Heart right ventricle (tissue), 16 donors: Measurements from ENCODE around the gene PRICKLE2. TPM values are rescaled to one million over a fixed set of nuclear protein-coding genes. Genes with fewer than 3 reads are reported as not detected.
A peak's percentile ranks its signal among the peaks of the same experiment; 100 is the strongest.

ENCODE experiments used
- ATAC-seq, 8 donors: fragments of 200-7000 bp; cut with Tn5 transposase; one replicate each; pipeline ENCODE4 v1.9.1; 2020; ENCODE audit warnings: mild to moderate bottlenecking in 8 of 8, moderate library complexity in 8 of 8, moderate number of reproducible peaks in 1 of 8
- DNase-seq, 2 donors: peaks; one replicate each; pipeline ENCODE4 v3.0.0-alpha.2; 2020
- H3K27ac ChIP-seq, 10 donors: fragments of 200-600 bp; sonication (generic) in 2 of 10; one replicate each; pipeline versions ENCODE4 v1.5.0 to v1.8.0; 2020 to 2022; ENCODE audit warnings: mild to moderate bottlenecking in 3 of 10
- H3K27me3 ChIP-seq, 7 donors: fragments of 200-600 bp; one replicate each; pipeline ENCODE4 v1.8.0; 2021 to 2022; ENCODE audit warnings: mild to moderate bottlenecking in 2 of 7
- H3K36me3 ChIP-seq, 9 donors: fragments of 200-600 bp; sonication (generic) in 1 of 9; one replicate each; pipeline versions ENCODE4 v1.5.0 to v1.8.0; 2020 to 2022; ENCODE audit warnings: mild to moderate bottlenecking in 2 of 9
- H3K4me1 ChIP-seq, 9 donors: fragments of 200-600 bp; sonication (generic) in 1 of 9; one replicate each; pipeline versions ENCODE4 v1.5.0 to v1.8.0; 2020 to 2022; ENCODE audit warnings: mild to moderate bottlenecking in 4 of 9
- H3K4me3 ChIP-seq, 10 donors: fragments of 200-600 bp; sonication (generic) in 2 of 10; one replicate each; pipeline versions ENCODE4 v1.5.0 to v1.8.0; 2020 to 2022; ENCODE audit warnings: mild to moderate bottlenecking in 7 of 10, moderate library complexity in 2 of 10
- H3K9me3 ChIP-seq, 11 donors: fragments of 200-600 bp in 10 of 11; sonication (generic) in 2 of 11; one replicate each; pipeline versions ENCODE4 v1.5.0 to v1.8.0; 2013 to 2022; ENCODE audit warnings: mild to moderate bottlenecking in 2 of 11, control low read depth in 1 of 11, moderate library complexity in 1 of 11
- CTCF ChIP-seq, 9 donors: fragments of 200-600 bp; sonication (generic) in 2 of 9; IDR thresholded peaks; one replicate each; pipeline versions ENCODE4 v1.5.0 to v1.8.0; 2021 to 2022; ENCODE audit warnings: antibody characterized with exemption in 9 of 9, mild to moderate bottlenecking in 5 of 9, moderate library complexity in 1 of 9
- WGBS, 2 donors: extraction: QIAGEN DNeasy Blood & Tissue Kit; methylation state at CpG; one replicate each; pipeline ENCODE4 v1.1.7; 2013; ENCODE audit warnings: inconsistent platforms in 1 of 2; 5-methylcytosine and 5-hydroxymethylcytosine counted together
- intact Hi-C, 10 donors: fragments of 100-400 bp; cut with DNase I; formaldehyde crosslinking; loops; one replicate each; pipeline versions ENCODE4 v1.11.1 to v1.14.2; 2022
- polyA plus RNA-seq, 2 donors: library from polyadenylated mRNA; stranded (reverse); fragments of 200-250 nt; gene quantifications; one replicate each; pipeline ENCODE4 v1.2.3, GENCODE V29; 2013
- total RNA-seq, 10 donors: library from RNA; stranded (reverse); fragmentation: NEBNext Ultra II Directional in 3 of 10; extraction: Animal tissue kit (Norgen Biotek cat#: 25700) in 3 of 10; gene quantifications; one replicate each; pipeline versions ENCODE4 v1.2.1 to v1.2.4, GENCODE V29; 2021 to 2023
- donor health status: Arrhythmogenic right ventricular cardiomyopathy.
- donor health status: ischemic (EF 13 %, LVEDD 7.1; RV severe dilation, severe dysfunction).
- donor health status: healthy with polysubstance abuse.
- donor health status: DM: no; HTN: yes; CAD: no.
- donor health status: DM: no; HTN: no; CAD: no.
- donor health status: ischemic (EF 25% LVEDD 6.9; RV normal size, moderate dysfunction).
- donor health status: ischemic (EF 25% LVEDD 5.7; RV mildly dilated, moderate dysfunction).
- donor health status: healthy.
- donor health status: DM: yes; HTN: yes; CAD: no.
- donor health status: Ischemic cardiomyopathy.
- donor health status: ischemic (EF 35%, LVEDD 5.7; RV mildly dilated, moderate dysfunction).
- donor health status: nonischemic (EF 11% LVEDD 7.7; RV severe dilation, severe dysfunction).
- donor health status: DM: yes; HTN: yes; CAD: no.
- donor health status: PGD.
- donor health status: ischemic (EF 29% LVEDD 5.4; RV normal size, mild dysfunction).
- donor health status: nonischemic (EF 23%, LVEDD 6.1; RV moderate dilation, normal function).

PRICKLE2 gene
- total and polyA plus RNA-seq, 12 donors = 1.8 to 12.2 (median 8.1) TPM

GRCh38 chr3:64179249-64179648 lies 46.0 kb downstream of the PRICKLE2 start:
- Histone ChIP-seq H3K9me3 (peaks cover 0 to 6% (median 0%) of the 10 kb centered on the region in 11 donors), H3K27me3 (no peaks in the 10 kb centered on the region), H3K27ac (no peak overlapping the region), H3K36me3 (peaks cover 0 to 19% (median 0%) of the 10 kb centered on the region in 9 donors), H3K4me3 (no peak overlapping the region), H3K4me1 (peaks cover 0 to 10% (median 3%) of the 10 kb centered on the region in 9 donors)
- intact Hi-C loops = loop anchor here in 2 of 10 donors (5.0 to 10.0 kb wide), 2 partner anchors 48 to 216 kb away; partner anchors contain the start of gene PRICKLE2 (in 1 of the 2)
- 92 to 93% methylated on average over 4 of the region's 4 CpGs for WGBS, 2 donors
- ATAC-seq (peak in 1 of 8 donors; percentile 47), DNase-seq (no peak)
- peak in 5 of 9 donors; percentile 18 to 51 (median 37) for TF ChIP-seq CTCF (IDR thresholded peaks at IDR 0.05)

- Histone ChIP-seq H3K36me3 (peaks cover 0 to 19% (median 0%) of the 10 kb centered on the region in 9 donors), H3K27ac (no peak overlapping the region), H3K4me3 (no peak overlapping the region), H3K27me3 (no peaks in the 10 kb centered on the region), H3K9me3 (peaks cover 0 to 6% (median 0%) of the 10 kb centered on the region in 11 donors), H3K4me1 (peaks cover 0 to 13% (median 0%) of the 10 kb centered on the region in 9 donors)
- no peak for TF ChIP-seq CTCF (IDR thresholded peaks at IDR 0.05)
- intact Hi-C loops = loop anchor here in 2 of 10 donors (5.0 to 10.0 kb wide), 2 partner anchors 49 to 216 kb away; partner anchors contain the start of gene PRICKLE2 (in 1 of the 2)
- DNase-seq = no peak
- 86 to 87% methylated on average over 2 of the region's 2 CpGs for WGBS, 2 donors
- ATAC-seq = no peak
Observed at GRCh38 chr3:64178419-64178818, 46.8 kb downstream of the PRICKLE2 start.

GRCh38 chr3:64176461-64176996 lies 48.7 kb downstream of the PRICKLE2 start:
- peaks cover 0 to 12% (median 0%) of the 10 kb centered on the region in 9 donors for H3K36me3 ChIP-seq
- no peak overlapping the region for H3K27ac ChIP-seq
- no peak overlapping the region for H3K4me3 ChIP-seq
- no peak for TF ChIP-seq CTCF (IDR thresholded peaks at IDR 0.05)
- intact Hi-C loops = loop anchor here in 2 of 10 donors (5.0 to 10.0 kb wide), 2 partner anchors 51 to 218 kb away; partner anchors contain the start of gene PRICKLE2 (in 1 of the 2)
- DNase-seq (no peak), ATAC-seq (no peak)
- peaks cover 0 to 18% (median 0%) of the 10 kb centered on the region in 9 donors for H3K4me1 ChIP-seq
- peaks cover 0 to 6% (median 0%) of the 10 kb centered on the region in 11 donors for H3K9me3 ChIP-seq
- no peaks in the 10 kb centered on the region for H3K27me3 ChIP-seq
- 94 to 95% methylated on average over 4 of the region's 4 CpGs for WGBS, 2 donors

GRCh38 chr3:64174328-64174727 lies 50.9 kb downstream of the PRICKLE2 start:
- intact Hi-C loops = loop anchor here in 3 of 10 donors (5.0 to 10.0 kb wide), 3 partner anchors 43 to 1968 kb away; no protein-coding TSS in a partner anchor
- no peaks in the 10 kb centered on the region for H3K27me3 ChIP-seq
- DNase-seq (no peak), ATAC-seq (no peak)
- H3K36me3 ChIP-seq = no peaks in the 10 kb centered on the region
- H3K27ac ChIP-seq = no peak overlapping the region
- peaks cover 0 to 13% (median 0%) of the 10 kb centered on the region in 9 donors for H3K4me1 ChIP-seq
- H3K9me3 ChIP-seq = peaks cover 0 to 7% (median 0%) of the 10 kb centered on the region in 11 donors
- H3K4me3 ChIP-seq = no peak overlapping the region
- no peak for TF ChIP-seq CTCF (IDR thresholded peaks at IDR 0.05)
- WGBS, 2 donors = 90% methylated on average over 6 of the region's 6 CpGs
